Stimulated activated naive CD4-positive, alpha-beta T cell treated with Interleukin-2 at 50 U/mL for 16 hours (primary cell): ENCODE results near the gene TEX22.
A peak's percentile ranks its signal among the peaks of the same experiment; 100 is the strongest.
"Not testable (repeated sequence)": the region's sequence is repeated elsewhere in the genome, so short reads cannot be mapped to it uniquely, and the experiment has no call there.

Experiments
- DNase-seq: peaks from one replicate; lab custom pipeline; 2025; lab: John Stamatoyannopoulos, UW

Gene TEX22, protein sequence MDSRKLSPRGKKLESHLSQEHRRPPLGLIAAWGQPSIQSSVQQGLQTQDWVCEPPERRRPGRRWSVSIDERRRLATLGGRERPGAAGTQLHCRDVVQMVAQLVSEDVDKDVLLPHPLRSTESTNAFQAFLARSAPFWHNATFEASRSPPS

DNA sequence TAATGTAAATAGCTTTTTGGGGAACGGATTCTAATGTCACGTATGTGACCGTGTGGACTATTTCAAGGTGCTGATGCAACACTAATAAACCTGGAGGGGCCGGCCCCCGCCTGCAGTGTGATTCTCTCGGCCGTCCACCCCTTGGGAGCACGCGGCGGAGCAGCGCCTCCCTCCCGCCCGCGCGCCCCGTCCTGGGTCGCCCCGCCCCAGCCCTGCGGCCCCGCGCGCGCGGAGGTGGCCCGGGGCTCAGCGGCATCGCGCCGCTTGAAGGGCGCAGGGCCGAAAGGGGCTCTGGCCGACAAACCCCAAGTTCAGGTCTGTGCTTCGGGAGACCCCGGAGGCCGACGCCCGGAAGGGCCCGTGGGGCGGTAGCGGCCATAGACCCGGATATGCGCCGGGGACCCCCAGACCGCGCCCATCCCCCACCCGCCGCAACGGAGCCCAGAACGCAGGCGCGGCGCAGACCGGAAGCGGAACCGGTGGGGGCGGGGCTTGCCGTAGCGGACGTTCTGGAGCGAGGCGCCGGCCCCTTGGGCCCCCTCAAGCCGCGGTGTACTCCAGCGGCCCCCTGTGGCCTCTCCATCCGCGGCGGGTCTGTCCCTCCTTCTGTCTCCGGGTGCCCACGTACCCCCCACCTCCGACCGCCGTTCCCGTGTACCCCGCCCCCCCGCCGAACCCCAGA, at the start of gene TEX22:
Gene TEX22, plus strand, starts transcription at position 495 of the 682 bp plus-strand sequence. CDS start 803 bp downstream, outside the sequence.
- peak; percentile 81 for DNase-seq

DNA sequence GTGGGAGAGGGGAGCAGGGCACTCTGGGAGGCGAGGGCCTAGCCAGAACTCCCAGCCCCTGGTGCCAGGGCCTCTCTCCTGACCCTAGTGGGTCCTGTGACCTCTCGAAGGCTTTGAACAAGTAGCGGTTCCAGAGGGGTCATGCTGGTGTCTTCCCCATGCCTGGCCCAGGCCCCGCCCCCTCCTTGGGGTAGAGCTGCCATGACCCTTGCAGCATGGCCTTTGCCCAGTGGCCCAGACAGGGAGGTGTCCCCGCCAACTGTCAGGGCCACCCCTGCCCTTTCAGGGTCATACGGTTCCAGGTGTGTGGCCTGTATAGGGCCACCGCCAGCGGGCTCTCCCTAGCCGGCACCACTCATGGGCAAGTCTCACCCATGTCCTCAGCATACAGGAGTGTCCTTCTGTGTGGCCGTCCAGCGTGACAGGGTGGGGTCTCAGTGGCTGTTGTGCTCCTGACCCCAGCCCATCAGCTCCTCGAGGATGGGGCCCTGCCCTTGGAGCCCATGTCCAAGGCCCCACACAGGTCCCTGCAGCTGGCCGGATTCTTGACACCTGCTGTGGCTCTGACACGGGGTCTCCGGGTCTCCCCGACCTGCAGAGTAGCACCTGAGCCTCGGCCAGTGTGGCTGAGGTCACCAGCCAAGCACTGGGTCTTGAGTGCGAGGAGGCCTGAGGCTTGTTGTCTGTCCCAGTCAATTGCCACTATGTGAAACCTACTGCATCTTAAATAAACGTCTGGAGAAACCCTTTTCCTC, 49.2 kb upstream of the TEX22 start:
- DNase-seq = no peak

DNA sequence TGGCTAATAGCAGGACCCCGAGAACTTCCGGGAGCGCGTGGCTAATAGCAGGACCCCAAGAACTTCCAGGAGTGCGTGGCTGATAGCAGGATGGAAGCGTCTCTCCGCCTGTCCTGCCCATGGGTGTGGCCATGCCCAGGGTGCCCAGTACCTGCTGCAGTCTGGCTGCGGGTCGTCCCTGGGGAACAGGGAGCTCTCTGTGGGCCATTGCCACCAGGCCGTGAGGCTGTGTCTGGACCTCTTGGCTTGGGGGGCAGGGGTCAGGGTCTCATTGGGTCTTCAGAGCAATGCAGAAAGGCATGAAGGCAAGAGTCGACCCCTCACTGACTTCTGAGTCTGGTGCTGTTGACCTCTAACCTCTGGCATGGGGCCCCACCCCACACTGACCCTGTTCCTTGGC, 48.3 kb upstream of the TEX22 start:
- no peak for DNase-seq

DNA sequence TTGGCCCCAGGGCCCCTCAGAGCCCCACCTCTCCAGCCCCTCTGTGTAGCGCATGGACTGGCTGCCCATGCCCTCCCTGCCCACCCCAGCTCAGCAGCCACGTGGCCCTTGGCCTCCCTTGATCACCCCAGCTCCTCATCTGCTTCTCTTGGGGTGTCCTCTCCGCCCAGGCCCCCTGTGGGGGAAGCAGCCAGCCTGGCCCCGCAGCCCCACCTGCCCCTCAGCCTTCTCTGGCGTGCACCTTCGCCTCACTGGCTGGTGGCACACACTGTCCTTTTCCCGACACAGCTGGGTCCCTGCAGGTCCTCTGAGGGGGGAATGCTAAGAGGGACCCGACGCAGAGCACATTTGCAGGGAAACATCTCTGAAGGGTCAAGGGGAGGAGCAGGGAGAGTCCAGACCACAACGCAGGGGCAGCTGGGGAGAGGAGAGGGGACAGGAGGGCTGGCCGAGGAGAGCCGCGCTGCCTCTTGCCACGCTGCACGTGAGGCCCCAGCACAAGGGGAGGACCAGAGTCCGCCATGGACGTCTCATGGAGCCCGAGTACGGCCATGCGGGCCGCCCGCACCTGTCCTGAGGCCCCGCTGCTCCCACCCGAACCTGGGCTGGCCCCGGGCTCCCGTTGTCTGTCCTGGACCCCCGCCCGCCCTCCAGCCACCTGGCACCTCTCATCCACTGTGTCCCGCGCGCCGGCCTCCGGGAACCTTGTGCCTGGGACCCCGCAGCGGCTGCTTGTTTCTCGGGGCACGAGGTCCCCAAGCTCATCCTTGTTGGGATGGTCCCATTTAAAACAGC, 47.7 kb upstream of the TEX22 start:
- DNase-seq = no peak

DNA sequence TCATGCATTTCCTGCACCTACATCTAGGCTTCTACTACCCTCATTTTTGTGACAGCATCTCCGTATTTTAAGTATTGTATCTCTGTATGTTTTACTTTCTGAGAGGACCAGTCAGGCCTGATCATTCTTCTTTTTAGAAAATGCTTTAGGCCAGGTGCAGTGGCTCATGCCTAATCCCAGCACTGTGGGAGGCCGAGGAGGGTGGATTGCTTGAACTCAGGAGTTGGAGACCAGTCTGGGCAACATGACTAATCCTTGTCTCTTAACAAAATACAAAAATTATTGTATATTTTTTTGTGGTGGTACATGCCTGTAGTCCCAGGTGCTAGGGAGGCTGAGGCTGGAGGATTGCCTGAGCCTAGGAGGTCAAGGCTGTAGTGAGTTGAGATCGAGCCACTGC, 46.9 kb upstream of the TEX22 start:
- no peak for DNase-seq

DNA sequence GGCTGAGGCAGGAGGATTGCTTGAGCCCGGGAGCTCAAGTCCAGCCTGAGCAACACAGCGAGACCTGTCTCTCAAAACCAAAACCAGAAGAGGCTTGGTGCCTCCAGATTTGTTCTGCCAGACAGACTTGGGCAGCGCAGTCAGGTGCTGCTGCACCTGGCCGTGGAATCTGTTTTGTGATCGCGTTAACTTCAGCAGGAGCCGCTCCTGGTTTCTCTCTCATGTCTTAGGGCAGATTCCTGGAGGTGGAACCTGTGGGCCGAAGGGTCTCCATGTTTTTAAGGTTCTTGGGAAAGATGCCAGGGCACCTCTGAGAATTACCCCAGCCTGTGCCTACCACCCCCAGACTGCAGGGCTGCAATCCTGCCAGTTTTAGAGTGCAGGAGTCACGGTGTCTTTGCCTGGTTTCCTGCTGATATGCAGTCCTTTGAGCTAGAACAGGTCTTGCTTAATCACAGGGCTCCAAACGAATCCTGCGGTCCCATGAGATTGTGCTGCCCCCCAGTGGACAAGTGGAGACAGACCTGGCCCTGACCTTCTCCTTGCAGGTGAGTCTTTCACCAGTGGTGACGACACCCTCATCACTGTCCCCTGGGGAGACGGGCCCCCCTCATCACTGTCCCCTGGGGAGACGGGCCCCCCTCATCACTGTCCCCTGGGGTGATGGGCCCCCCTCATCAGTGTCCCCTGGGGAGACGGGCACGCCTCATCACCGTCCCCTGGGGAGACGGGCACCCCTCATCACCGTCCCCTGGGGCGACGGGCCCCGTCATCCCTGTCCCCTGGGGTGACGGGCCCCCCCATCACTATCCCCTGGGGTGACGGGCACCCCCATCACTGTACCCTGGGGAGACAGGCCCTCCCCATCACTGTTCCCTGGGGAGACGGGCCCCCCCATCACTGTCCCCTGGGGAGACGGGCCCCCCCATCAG, 46.2 kb upstream of the TEX22 start:
- peak; percentile 80 for DNase-seq

DNA sequence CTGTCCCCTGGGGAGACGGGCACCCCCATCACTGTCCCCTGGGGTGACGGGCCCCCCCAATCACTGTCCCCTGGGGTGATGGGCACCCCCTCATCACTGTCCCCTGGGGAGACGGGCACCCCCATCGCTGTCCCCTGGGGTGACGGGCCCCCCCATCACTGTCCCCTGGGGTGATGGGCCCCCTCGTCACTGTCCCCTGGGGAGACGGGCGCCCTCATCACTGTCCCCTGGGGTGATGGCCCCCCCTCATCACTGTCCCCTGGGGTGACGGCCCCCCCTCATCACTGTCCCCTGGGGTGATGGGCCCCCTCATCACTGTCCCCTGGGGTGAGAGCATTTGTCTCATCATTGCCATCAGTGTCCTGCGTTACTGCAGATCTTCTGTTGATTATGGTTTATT, 45.2 kb upstream of the TEX22 start:
- DNase-seq = no peak

DNA sequence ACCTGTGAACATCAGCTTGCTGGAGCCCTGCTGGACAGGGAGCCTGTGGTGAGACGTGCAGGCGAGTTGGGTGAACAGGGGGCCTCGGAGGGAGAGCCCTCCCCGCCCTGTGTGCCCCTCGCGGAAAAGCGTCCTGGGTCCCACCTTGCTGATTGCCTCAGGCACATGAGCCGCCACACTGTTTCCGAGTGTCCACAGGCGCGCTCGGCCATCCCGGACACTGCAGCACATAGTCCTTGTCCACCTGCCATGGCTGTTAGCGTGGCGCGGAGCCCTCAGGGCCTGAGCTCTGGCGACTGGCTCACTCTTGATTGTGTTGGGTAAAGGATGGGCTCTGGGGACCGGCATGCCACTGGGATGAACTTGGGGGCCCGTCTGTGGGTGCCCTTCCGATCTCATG, 43.8 kb upstream of the TEX22 start:
- DNase-seq = no peak

DNA sequence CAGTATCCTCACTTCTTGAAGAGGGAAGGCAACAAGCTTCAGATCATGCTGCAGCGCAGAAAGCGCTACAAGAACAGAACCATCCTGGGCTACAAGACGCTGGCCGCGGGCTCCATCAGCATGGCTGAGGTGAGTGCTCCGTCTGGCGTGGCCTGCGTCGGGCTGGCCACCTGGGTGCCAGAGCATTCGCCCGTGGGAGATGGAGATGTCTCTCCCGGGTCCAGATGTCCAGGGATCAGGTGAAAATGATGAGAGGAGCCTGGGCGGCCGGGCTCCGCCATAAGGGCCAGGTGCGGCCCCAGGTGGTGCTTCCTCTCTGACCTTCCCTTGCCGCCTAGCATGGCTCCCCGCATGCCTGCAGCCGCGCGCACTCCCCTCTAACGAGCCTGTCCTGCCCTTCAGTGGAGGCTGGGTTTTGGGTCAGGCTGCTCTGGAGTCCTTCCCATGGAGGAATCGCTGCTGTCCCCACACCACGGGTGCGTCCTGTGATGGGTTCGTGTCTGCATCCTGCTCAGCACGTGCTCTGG, 43.2 kb upstream of the TEX22 start:
- no peak for DNase-seq

DNA sequence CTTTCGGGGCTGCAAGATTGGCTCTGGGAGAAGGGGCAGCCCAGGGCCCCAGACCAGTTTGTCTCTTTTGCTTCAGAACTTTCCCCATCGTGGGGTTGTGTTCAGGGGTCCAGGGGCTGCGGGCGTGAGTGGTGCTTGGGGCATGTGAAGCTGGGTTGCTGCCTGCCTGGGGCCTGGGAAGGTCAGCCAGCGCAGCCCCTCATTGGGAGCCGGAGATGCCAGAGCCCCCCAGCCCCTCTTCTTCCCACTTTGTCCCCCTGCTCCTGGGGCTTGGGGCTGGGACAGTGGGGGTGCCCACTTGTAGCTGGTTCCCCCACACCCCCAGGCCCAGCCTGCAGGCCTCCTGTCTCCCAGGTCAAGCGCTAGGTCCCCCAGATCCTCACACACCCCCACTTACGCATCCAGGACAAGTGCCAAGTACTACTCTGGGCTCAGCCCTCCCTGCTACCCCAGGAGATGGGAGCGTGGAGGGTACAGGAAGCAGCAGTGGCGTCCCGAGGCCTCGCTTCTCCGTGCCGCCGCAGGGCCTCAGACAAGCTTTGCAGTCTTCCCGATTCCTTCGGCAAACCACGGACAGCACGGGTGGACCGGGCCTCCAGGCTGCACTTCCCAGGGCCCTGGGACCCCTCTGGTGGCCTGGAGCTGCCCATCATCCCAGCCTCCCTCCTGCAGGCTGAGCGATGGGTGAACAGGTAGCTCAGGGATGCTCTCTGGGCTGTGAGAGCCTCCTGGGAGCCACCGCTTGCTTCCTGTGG, 42.3 kb upstream of the TEX22 start:
- DNase-seq = no peak

DNA sequence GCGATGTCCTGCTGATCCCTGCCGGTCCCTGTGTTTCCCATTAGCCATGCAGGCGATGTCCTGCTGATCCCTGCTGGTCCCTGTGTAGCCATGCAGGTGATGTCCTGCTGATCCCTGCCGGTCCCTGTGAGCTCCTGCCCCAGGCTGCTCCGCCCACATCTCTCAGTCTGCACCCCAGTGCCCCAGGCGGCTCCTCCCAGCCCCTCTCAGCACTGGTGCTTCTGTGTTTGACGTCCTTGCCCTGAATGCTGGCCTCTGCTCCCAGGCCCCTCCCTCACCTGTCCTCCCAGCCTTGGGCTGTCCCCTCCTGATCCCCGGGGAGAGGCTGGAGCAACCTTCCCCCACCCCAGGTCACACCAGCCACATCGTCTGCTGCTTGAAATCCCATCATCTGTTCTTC, 41.4 kb upstream of the TEX22 start:
- no peak for DNase-seq

DNA sequence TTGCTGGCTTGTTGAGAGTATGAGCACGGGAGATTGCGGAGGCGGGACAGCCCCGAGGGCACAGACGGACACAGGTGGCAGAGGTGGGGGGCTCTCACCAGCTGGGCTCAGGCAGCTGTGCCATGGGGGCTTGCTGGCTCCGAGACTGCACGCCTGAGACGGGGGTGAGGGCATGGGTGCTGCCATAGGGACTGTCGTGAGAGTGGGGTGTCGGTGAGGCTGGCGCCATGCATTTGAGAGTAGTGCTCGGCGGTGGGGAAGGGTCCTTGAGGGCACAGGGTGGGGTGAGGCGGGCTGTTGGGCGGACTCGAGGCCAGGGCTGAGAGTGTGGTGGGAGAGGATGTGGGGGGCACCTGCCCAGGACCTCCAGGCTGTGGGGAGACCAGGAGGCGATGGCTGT, 40.7 kb upstream of the TEX22 start:
- DNase-seq = no peak

DNA sequence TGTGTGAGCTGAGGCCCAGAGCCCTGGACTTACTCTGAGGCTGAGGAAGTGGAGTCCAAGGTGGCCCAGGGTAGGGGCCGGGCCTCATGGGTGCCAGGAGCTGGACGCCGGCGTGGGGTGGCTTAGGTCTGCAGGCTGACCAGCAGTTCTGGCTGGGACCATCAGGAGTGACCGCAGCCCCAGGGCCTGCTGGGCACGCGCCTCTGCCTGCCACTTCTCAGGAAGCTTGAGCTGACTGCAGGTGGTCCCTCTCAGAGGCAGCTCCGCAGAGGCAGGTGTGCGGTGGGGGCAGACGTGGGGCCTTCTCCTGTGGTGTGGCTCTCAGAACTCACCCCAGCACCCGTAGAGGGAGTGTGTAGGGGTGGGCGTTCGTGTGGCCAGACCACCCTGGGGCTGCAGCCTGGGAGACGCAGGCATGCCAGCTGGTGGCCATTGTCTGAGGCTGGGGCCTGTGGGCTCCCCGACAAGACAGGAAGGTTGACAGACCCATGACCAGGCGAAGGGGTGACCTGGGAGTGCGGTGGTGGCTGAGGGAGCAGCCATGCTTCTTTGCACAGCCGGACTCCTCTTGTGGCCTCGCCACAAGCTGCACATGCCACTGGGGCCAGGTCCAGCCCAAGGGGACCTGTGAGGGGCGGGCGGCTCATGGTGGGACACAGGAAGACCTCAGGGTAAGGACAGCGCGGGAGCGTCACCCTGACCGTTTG, 40.0 kb upstream of the TEX22 start:
- DNase-seq = no peak

DNA sequence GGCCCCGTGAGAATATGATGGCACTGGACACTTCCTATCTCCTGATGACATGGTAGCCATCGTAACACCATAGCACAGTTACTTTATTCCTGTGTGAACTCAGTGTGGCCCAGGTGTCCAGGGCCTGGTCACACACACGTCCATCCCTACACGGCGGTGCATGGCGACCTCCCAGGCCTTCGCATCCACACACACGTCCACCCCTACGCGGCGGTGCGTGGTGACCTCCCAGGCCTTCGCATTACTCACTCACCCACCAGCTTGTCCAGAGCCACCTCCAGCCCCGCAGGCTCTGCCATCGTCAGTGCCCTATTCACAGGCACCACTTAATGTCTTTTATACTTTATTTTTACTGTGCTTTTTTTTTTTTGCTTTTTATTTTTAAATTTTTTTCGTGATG, 39.4 kb upstream of the TEX22 start:
- DNase-seq = no peak

DNA sequence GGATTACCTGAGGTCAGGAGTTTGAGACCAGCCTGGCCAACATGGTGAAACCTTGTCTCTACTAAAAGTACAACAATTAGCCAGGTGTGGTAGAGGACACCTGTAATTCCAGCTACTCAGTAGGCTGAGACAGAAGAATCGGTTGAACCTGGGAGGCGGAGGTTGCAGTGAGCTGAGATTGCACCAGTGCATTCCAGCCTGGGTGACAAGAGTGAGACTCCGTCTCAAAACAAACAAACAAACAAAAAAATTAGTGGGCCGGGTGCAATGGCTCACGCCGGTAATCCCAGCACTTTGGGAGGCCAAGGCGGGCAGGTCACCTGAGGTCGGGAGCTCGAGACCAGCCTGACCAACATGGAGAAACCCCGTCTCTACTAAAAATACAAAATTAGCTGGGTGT, 36.9 kb upstream of the TEX22 start:
- not testable (repeated sequence) for DNase-seq

DNA sequence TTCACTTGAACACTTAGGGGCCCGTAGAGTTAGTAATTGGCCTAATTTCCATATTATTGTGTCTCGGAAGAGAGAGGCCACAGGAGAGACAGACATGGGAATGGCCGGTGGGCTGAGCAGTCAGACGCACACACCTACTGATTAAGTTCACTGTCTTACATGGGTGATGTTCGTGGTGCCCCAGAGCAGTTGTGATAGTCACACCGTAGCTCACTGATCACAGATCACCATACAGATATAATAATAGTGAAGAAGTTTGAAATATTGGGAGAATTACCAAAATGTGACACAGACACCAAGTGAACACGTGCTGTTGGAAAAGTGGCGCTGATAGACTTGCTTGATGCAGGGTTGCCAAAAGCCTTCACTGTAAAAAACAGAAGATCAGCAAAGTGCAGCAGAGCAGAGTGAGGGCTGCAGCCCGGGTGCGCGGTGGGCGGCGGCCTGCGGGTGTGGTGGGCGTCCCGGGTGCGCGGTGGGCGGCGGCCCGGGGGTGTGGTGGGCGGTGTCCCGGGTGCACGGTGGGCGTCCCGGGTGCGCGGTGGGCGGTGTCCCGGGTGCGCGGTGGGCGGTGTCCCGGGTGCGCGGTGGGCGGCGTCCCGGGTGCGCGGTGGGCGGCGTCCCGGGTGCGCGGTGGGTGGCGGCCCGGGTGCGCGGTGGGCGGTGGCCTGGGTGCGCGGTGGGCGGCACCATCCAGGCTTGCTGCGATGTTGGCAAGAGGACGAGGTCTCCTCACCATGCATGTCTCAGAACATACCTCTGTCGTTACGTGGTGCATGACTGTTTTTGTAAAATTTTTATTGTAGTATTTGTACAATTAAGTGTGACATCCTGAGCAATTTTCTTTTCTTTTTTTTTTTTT, 34.3 kb upstream of the TEX22 start:
- peak; percentile 16 for DNase-seq

DNA sequence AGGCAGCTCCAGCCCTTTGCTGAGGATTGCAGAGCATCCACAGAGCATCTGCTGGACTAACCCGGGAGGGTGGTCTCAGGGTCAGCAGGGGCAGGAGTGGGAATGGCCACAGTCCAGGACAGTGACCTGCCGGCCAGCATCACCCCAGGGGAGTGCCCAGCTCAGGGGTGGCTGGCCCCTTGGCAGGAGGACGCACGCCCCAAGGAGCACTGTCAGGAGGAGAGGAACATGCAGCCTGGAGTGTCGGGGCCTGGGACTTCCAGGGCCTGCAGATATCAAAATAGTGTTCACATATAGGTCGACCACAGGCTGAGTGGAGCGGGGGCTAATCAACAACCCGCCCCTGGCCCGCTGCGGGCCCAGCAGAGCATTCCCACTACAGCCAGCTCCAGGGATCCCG, 33.2 kb upstream of the TEX22 start:
- no peak for DNase-seq

DNA sequence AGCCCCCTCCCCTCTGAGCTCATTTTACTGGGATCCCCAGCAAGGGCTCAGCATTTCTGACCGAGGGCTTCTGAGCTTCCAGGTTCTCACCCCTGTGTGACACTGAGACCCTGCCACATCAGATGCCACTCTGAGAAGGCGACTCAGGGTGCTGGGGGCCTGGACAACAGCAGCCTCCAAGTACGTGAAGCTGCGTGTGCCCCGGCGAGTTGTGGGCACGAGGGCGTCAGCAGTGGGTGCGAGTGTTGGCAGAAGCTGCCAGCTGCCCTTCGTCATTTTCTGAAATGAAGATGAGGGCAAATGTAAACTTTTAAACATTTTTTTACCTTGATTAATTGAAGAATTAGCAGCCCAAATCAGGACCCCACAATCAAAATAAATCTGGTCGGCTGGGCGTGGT, 32.7 kb upstream of the TEX22 start:
- no peak for DNase-seq
